SK-N-SH (cell line): Measurements from ENCODE around the gene PPP2R5B.

Experiments
- CTCF ChIP-seq: fragments of 200-600 bp; sonication (generic); IDR thresholded peaks from 2 replicates; pipeline ENCODE4 v1.6.1; 2017; ENCODE audit warnings: antibody characterized with exemption, mild to moderate bottlenecking, moderate library complexity
- EP300 ChIP-seq, 2 experiments: IDR thresholded peaks; 2 replicates each; pipeline versions ENCODE4 v1.4.0 to v1.6.1; 2012; ENCODE audit warnings: borderline replicate concordance in 1 of 2, low read depth in 1 of 2, low read length in 1 of 2
- EZH2phosphoT487 ChIP-seq: fragments of 200-600 bp; sonication (generic); IDR thresholded peaks from 2 replicates; pipeline ENCODE4 v1.6.1; 2017; ENCODE audit warnings: low read depth, mixed run types, mild to moderate bottlenecking, antibody characterized with exemption, moderate library complexity, borderline replicate concordance
- FOXJ3 ChIP-seq: sonication (generic); formaldehyde crosslinking; IDR thresholded peaks from 2 replicates; pipeline ENCODE4 v1.5.1; 2020; ENCODE audit warnings: mild to moderate bottlenecking, missing genetic modification reagents
- NFIC ChIP-seq: IDR thresholded peaks from 2 replicates; pipeline ENCODE4 v1.4.0; 2012; ENCODE audit warnings: borderline replicate concordance
- POLR2AphosphoS5 ChIP-seq: IDR thresholded peaks from 2 replicates; pipeline ENCODE4 v1.6.1; 2012; ENCODE audit warnings: low read depth, low read length
- RAD21 ChIP-seq: IDR thresholded peaks from 2 replicates; pipeline ENCODE4 v1.6.1; 2012; ENCODE audit warnings: mild to moderate bottlenecking, low read length
- REST ChIP-seq: IDR thresholded peaks from 2 replicates; pipeline ENCODE4 v1.6.1; 2012; ENCODE audit warnings: mild to moderate bottlenecking, low read depth, low read length, moderate library complexity
- RFX5 ChIP-seq: IDR thresholded peaks from 2 replicates; pipeline ENCODE4 v1.6.1; 2012; ENCODE audit warnings: mild to moderate bottlenecking, improper control_type of control experiment, low read length
- RXRA ChIP-seq: IDR thresholded peaks from 2 replicates; pipeline ENCODE4 v1.4.0; 2012; ENCODE audit warnings: low read depth, mild to moderate bottlenecking, borderline replicate concordance
- TAF1 ChIP-seq: IDR thresholded peaks from 2 replicates; pipeline ENCODE4 v1.6.1; 2012; ENCODE audit warnings: low read depth, mild to moderate bottlenecking, low read length, moderate library complexity, borderline replicate concordance
- TCF12 ChIP-seq: IDR thresholded peaks from 2 replicates; pipeline ENCODE4 v1.4.0; 2012
- YY1 ChIP-seq: IDR thresholded peaks from 2 replicates; pipeline ENCODE4 v1.4.0; 2012; ENCODE audit warnings: low read depth, mild to moderate bottlenecking
- ZBTB33 ChIP-seq: IDR thresholded peaks from 2 replicates; pipeline ENCODE4 v1.4.0; 2012; ENCODE audit warnings: low read depth, borderline replicate concordance

GRCh38 chr11:64920124-64920523 is 4.4 kb upstream of the PPP2R5B start:
- TF ChIP-seq TCF12 (no peak), YY1 (no peak), CTCF (no peak), RAD21 (no peak), FOXJ3 (CRISPR knock-in tag) (no peak), EZH2phosphoT487 (no peak), RXRA (no peak), EP300 (IDR thresholded peaks at IDR 0.05; ENCODE audit: borderline replicate concordance in 1 of 2, low read depth in 1 of 2, low read length in 1 of 2) (no peak), NFIC (no peak), POLR2AphosphoS5 (no peak), REST (no peak), ZBTB33 (no peak), RFX5 (no peak), TAF1 (no peak)
